ENCODE measurements around the gene WDR88.
"Not testable (repeated sequence)": the region's sequence is repeated elsewhere in the genome, so short reads cannot be mapped to it uniquely, and the experiment has no call there.

The WDR88 gene

GRCh38 chr19:33210266-33210940, 78.5 kb downstream of the WDR88 start:
- DNase-seq (ENCODE audit: low read depth in 1 of 2, low spot score in 1 of 2): no peak

- no peak for DNase-seq (ENCODE audit: low read depth in 1 of 2, low spot score in 1 of 2)
Observed at GRCh38 chr19:33211794-33212435, 80.0 kb downstream of the WDR88 start.

GRCh38 chr19:33212436-33213172, 80.7 kb downstream of the WDR88 start:
- DNase-seq (ENCODE audit: low read depth in 1 of 2, low spot score in 1 of 2): no peak

- no peak for DNase-seq (ENCODE audit: low read depth in 1 of 2, low spot score in 1 of 2)
Observed at GRCh38 chr19:33214596-33214995, 82.7 kb downstream of the WDR88 start.

- no peak for DNase-seq (ENCODE audit: low read depth in 1 of 2, low spot score in 1 of 2)
Observed at GRCh38 chr19:33215438-33216197, 83.7 kb downstream of the WDR88 start.

- DNase-seq (ENCODE audit: low read depth in 1 of 2, low spot score in 1 of 2): no peak
Observed at GRCh38 chr19:33216198-33216830, 84.4 kb downstream of the WDR88 start.

- DNase-seq (ENCODE audit: low read depth in 1 of 2, low spot score in 1 of 2): no peak
Observed at GRCh38 chr19:33217881-33218280, 86.0 kb downstream of the WDR88 start.

- no peak for DNase-seq (ENCODE audit: low read depth in 1 of 2, low spot score in 1 of 2)
Observed at GRCh38 chr19:33219261-33219815, 87.4 kb downstream of the WDR88 start.

GRCh38 chr19:33220115-33220514, 88.2 kb downstream of the WDR88 start:
- DNase-seq (ENCODE audit: low read depth in 1 of 2, low spot score in 1 of 2): no peak

- DNase-seq (ENCODE audit: low read depth in 1 of 2, low spot score in 1 of 2): no peak
Observed at GRCh38 chr19:33220735-33221134, 88.8 kb downstream of the WDR88 start.

GRCh38 chr19:33221638-33222037, 89.7 kb downstream of the WDR88 start:
- no peak for DNase-seq (ENCODE audit: low read depth in 1 of 2, low spot score in 1 of 2)

- not testable (repeated sequence) for DNase-seq (ENCODE audit: low read depth in 1 of 2, low spot score in 1 of 2)
Observed at GRCh38 chr19:33222255-33222654, 90.3 kb downstream of the WDR88 start.

- no peak for DNase-seq (ENCODE audit: low read depth in 1 of 2, low spot score in 1 of 2)
Observed at GRCh38 chr19:33224694-33225457, 93.0 kb downstream of the WDR88 start.

Data from activated T-helper 1 cell treated with anti-CD3 and anti-CD28 coated beads, Interleukin-2, amount 50 U/mL, for 16 hours (primary cell).